M059J (cell line): ENCODE results near the gene CRX. TPM values are rescaled to one million over a fixed set of nuclear protein-coding genes. Genes with fewer than 3 reads are reported as not detected.
A peak's percentile ranks its signal among the peaks of the same experiment; 100 is the strongest.
"Not testable (repeated sequence)": the region's sequence is repeated elsewhere in the genome, so short reads cannot be mapped to it uniquely, and the experiment has no call there.

Source experiments
- DNase-seq: peaks from one replicate; pipeline ENCODE4 v3.0.0-alpha.2; 2012; ENCODE audit warnings: low read depth
- total RNA-seq: library from RNA; depleted of rRNA; stranded (reverse); fragments of >200 nt; shearing (Covaris generic); gene quantifications from 2 replicates; pipeline ENCODE4 v1.2.3, GENCODE V29; 2014; rRNA removed

Gene CRX
- not detected in 2 replicates for total RNA-seq

GRCh38 chr19:47821460-47822020 is at the start of gene CRX:
TSS of gene CRX (plus strand) at chr19:47821937. CDS start at chr19:47834444, 12,507 bp downstream.
- DNase-seq, result no peak

- peak; percentile 89 for DNase-seq
Observed at GRCh38 chr19:47776568-47776967, 45.2 kb upstream of the CRX start.

GRCh38 chr19:47777245-47778048 is 44.3 kb upstream of the CRX start:
- not testable (repeated sequence) for DNase-seq

GRCh38 chr19:47778049-47778953 is 43.4 kb upstream of the CRX start, which contains the start of gene SELENOW:
TSS of gene SELENOW (plus strand) at chr19:47778703. CDS start at chr19:47778786, 83 bp downstream.
- peak; percentile 72 for DNase-seq

GRCh38 chr19:47778954-47779351 is 42.8 kb upstream of the CRX start:
- peak; percentile 16 for DNase-seq

GRCh38 chr19:47779524-47780214 is 42.1 kb upstream of the CRX start:
- DNase-seq, result no peak

GRCh38 chr19:47780215-47780551 is 41.6 kb upstream of the CRX start:
- no peak for DNase-seq

- no peak for DNase-seq
Observed at GRCh38 chr19:47781590-47782262, 40.0 kb upstream of the CRX start.

- no peak for DNase-seq
Observed at GRCh38 chr19:47786566-47786965, 35.2 kb upstream of the CRX start.

- DNase-seq, result not testable (repeated sequence)
Observed at GRCh38 chr19:47787307-47787706, 34.4 kb upstream of the CRX start.

GRCh38 chr19:47789811-47790210 is 31.9 kb upstream of the CRX start:
- not testable (repeated sequence) for DNase-seq

GRCh38 chr19:47790398-47790814 is 31.3 kb upstream of the CRX start:
- peak; percentile 55 for DNase-seq

- DNase-seq, result no peak
Observed at GRCh38 chr19:47792616-47793015, 29.1 kb upstream of the CRX start.

- DNase-seq, result no peak
Observed at GRCh38 chr19:47794526-47794925, 27.2 kb upstream of the CRX start.

- no peak for DNase-seq
Observed at GRCh38 chr19:47796785-47797184, 25.0 kb upstream of the CRX start.

GRCh38 chr19:47797996-47798903 is 23.5 kb upstream of the CRX start:
- DNase-seq, result no peak

GRCh38 chr19:47798904-47799266 is 22.9 kb upstream of the CRX start:
- no peak for DNase-seq

GRCh38 chr19:47801270-47801669 is 20.5 kb upstream of the CRX start:
- DNase-seq, result no peak

GRCh38 chr19:47802521-47803043 is 19.2 kb upstream of the CRX start:
- DNase-seq, result no peak

- DNase-seq, result not testable (repeated sequence)
Observed at GRCh38 chr19:47803148-47803547, 18.6 kb upstream of the CRX start.
